ENCODE measurements around the gene PI4KB. TPM values are rescaled to one million over a fixed set of nuclear protein-coding genes. Genes with fewer than 3 reads are reported as not detected.

PI4KB gene
- 10 to 100 TPM; 59.2 to 91.8 (median 69.8) TPM for total RNA-seq

DNA sequence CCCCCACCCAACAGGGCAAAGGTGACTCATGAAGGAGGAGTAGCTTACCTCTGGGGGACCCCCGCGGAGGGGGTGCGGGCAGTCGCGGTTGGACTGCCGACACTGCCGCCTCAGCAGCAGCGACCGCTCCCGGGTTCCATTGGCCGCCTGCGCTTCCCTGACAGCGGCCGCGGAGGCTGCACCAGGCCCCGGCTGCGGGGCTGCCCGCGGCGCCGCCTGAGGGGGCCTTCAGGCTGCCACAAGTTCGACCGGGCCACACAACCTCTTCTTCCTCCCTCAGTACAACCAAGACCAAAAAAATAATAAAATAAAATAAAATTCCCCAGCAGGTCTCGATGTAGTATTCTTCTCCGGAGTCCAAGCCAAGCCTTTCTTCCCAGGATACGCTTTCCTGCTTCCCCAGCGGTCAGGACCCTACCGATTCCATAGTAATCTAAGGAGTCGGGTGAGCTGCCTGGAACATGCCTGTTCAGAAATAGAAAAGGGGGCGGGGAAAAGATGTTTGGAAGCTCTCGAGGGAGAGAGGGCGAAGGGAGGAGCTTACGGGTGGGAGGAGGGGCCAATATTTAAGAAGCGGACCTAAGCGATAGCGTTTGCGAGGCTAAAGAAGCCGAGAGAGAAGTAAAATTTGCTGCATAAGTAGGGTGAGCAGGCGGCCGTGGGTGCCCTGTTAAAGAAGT is at the start of gene PI4KB:
TSS of gene PI4KB (minus strand) at position 194 of the 680 bp plus-strand sequence. CDS start 10,935 bp downstream, outside the sequence.
- TF ChIP-seq POLR2AphosphoS5 (IDR thresholded peaks at IDR 0.05) (peak in 2 of 3 donors; percentile 33 to 37), POLR2A (IDR thresholded peaks at IDR 0.05) (no peak)
- H3K4me1 ChIP-seq: no peaks in the 10 kb centered on the region
- H3K9me3 ChIP-seq: no peaks in the 10 kb centered on the region
- peak within 1 kb of the TSS; percentile 68 to 92 (median 80) for H3K4me3 ChIP-seq
- H3K27me3 ChIP-seq: no peaks in the 10 kb centered on the region
- peak; percentile 85 to 93 for DNase-seq (ENCODE audit: low spot score in 2 of 2)
- intact Hi-C loops (cut with DNase I; ENCODE audit: low total_unique reads): no loop called here
- H3K27ac ChIP-seq: peak within 1 kb of the TSS; percentile 89 to 91
- H3K36me3 ChIP-seq: no peaks in the 10 kb centered on the region

- H3K9me3 ChIP-seq: no peaks in the 10 kb centered on the region
- H3K27me3 ChIP-seq: no peaks in the 10 kb centered on the region
- TF ChIP-seq, protein P1, sequence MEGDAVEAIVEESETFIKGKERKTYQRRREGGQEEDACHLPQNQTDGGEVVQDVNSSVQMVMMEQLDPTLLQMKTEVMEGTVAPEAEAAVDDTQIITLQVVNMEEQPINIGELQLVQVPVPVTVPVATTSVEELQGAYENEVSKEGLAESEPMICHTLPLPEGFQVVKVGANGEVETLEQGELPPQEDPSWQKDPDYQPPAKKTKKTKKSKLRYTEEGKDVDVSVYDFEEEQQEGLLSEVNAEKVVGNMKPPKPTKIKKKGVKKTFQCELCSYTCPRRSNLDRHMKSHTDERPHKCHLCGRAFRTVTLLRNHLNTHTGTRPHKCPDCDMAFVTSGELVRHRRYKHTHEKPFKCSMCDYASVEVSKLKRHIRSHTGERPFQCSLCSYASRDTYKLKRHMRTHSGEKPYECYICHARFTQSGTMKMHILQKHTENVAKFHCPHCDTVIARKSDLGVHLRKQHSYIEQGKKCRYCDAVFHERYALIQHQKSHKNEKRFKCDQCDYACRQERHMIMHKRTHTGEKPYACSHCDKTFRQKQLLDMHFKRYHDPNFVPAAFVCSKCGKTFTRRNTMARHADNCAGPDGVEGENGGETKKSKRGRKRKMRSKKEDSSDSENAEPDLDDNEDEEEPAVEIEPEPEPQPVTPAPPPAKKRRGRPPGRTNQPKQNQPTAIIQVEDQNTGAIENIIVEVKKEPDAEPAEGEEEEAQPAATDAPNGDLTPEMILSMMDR (IDR thresholded peaks at IDR 0.05): no peak
- TF ChIP-seq POLR2AphosphoS5 (IDR thresholded peaks at IDR 0.05) (no peak), POLR2A (IDR thresholded peaks at IDR 0.05) (no peak)
- intact Hi-C loops (cut with DNase I; ENCODE audit: low total_unique reads): no loop called here
- H3K27ac ChIP-seq: peak overlapping the region in 1 of 2 donors; percentile 73
- DNase-seq (ENCODE audit: low spot score in 2 of 2): no peak
- H3K4me1 ChIP-seq: peaks cover 0 to 9% of the 10 kb centered on the region in 2 donors
- H3K36me3 ChIP-seq: no peaks in the 10 kb centered on the region
- no peak overlapping the region for H3K4me3 ChIP-seq
Observed at GRCh38 chr1:151373196-151373595, 46.0 kb upstream of the PI4KB start.

DNA sequence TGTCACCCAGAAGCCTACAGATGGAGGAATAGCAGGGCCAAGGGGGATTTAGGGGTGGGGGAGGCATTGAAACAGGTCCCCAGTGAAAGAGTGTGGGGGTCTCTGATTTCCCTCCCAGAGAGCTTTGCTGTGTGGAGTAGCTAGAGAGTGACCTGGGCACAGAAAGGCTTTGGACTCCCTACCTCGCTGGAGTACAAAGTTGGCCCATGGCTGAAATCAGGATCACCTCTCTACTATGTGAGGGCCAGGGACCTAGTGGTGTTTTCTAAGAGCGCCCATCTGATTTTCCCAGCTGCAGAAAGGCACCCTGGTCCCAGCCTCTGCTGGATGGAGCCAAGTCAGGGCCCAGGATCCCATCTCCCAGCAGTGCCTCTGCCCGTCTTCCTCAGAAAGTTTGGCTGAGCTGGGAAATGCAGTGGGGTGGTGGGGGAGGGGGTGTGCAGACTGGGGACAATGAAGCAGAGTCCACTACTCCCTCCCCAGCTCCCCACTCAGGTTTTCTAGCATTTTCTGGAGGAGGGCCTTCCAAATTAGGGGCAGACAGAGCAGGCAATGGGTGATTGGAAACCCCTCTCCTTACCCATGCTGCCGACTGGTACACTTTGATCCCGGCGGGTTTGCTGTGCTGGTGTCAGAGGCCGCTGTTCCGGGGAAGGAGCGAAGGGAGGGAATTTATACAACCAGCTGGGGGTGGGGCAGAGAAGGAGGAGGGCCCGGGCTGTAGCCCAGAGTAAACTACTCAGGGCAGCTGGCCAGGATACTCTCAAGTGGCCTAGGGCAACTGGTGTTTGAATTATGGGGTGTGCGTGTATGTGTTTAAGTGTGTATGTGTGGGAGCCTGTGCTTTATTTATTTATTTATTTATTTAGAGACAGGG is 45.1 kb upstream of the PI4KB start, which contains the start of gene SELENBP1:
TSS of gene SELENBP1 (minus strand) at position 648 of the 877 bp plus-strand sequence. CDS start at position 584, 64 bp downstream.
- Histone ChIP-seq H3K36me3 (no peaks in the 10 kb centered on the region), H3K4me3 (peak within 1 kb of the TSS; percentile 37 to 61 (median 52)), H3K27ac (peak within 1 kb of the TSS; percentile 73 to 81), H3K4me1 (peaks cover 0 to 9% of the 10 kb centered on the region in 2 donors), H3K9me3 (no peaks in the 10 kb centered on the region), H3K27me3 (no peaks in the 10 kb centered on the region)
- TF ChIP-seq POLR2A (IDR thresholded peaks at IDR 0.05): peak; percentile 47
- TF ChIP-seq, protein P1 (IDR thresholded peaks at IDR 0.05): no peak
- peak in 2 of 3 donors; percentile 58 to 71 for TF ChIP-seq POLR2AphosphoS5 (IDR thresholded peaks at IDR 0.05)
- peak; percentile 68 to 90 for DNase-seq (ENCODE audit: low spot score in 2 of 2)
- intact Hi-C loops (cut with DNase I; ENCODE audit: low total_unique reads): no loop called here

DNA sequence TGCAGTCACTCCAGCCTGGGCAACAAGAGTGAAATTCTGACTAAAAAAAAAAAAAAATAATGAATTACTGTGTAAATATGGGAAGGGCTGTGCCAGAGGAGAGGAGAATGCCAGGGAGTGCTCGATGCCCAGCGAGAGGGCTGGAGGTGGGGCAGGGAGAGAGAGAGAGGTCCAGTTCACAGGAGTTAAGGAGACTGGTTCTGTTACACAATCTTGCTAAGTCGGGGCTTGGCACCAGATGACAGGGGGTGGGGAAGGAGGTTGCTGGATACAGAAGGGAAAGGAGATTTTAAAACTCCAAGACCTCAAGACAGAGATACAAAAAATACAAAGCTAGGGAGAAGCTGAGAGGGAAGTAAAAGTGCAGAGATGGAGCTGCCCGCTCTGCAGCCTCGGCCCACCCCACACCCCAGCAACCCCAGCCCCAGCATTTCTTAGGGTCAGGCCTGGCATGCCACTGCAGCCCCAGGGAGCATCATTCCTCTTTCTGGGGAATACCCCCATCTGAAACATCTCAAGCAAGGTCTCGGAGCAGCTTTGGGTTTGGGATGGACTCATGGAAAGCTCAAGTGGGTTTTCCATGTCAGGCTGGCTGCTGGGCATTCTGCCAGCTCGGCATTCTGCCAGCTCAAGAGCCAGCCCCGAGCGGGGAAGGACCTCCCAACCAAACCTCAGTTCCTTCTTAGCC is 44.3 kb upstream of the PI4KB start:
- TF ChIP-seq POLR2AphosphoS5 (IDR thresholded peaks at IDR 0.05) (no peak), POLR2A (IDR thresholded peaks at IDR 0.05) (no peak)
- TF ChIP-seq, protein P1 (IDR thresholded peaks at IDR 0.05): no peak
- H3K36me3 ChIP-seq: no peaks in the 10 kb centered on the region
- H3K4me3 ChIP-seq: peak overlapping the region; percentile 37 to 61 (median 52)
- peak; percentile 48 to 64 for DNase-seq (ENCODE audit: low spot score in 2 of 2)
- no peaks in the 10 kb centered on the region for H3K27me3 ChIP-seq
- intact Hi-C loops (cut with DNase I; ENCODE audit: low total_unique reads): no loop called here
- peaks cover 0 to 9% of the 10 kb centered on the region in 2 donors for H3K4me1 ChIP-seq
- peak overlapping the region; percentile 73 to 81 for H3K27ac ChIP-seq
- no peaks in the 10 kb centered on the region for H3K9me3 ChIP-seq

GRCh38 chr1:151370211-151370911 is 43.1 kb upstream of the PI4KB start:
- H3K4me3 ChIP-seq: no peak overlapping the region
- peak overlapping the region; percentile 73 for H3K27ac ChIP-seq

More at GRCh38 chr1:151370211-151370911, 43.1 kb upstream of the PI4KB start:
- Histone ChIP-seq H3K4me1 (peaks cover 0 to 9% of the 10 kb centered on the region in 2 donors), H3K9me3 (no peaks in the 10 kb centered on the region), H3K36me3 (no peaks in the 10 kb centered on the region), H3K27me3 (no peaks in the 10 kb centered on the region)
- intact Hi-C loops (cut with DNase I; ENCODE audit: low total_unique reads): no loop called here
- DNase-seq (ENCODE audit: low spot score in 2 of 2): no peak
- TF ChIP-seq POLR2A (IDR thresholded peaks at IDR 0.05): no peak
- TF ChIP-seq POLR2AphosphoS5 (IDR thresholded peaks at IDR 0.05): no peak
- TF ChIP-seq, protein P1 (IDR thresholded peaks at IDR 0.05): no peak

Measured in breast epithelium (tissue), 4 donors.